ENCODE data around the gene TSHZ1.

TSHZ1 gene

GRCh38 chr18:75283731-75284130 is 73.1 kb downstream of the TSHZ1 start:
- TF ChIP-seq CTCF (IDR thresholded peaks at IDR 0.05; ENCODE audit: low read depth, low read length): no peak
- H3K4me3 ChIP-seq (replicated peaks in 1 of 2; ENCODE audit: low read depth in 2 of 2, low read length in 2 of 2): no peak overlapping the region
- no peak for DNase-seq (ENCODE audit: low read depth in 2 of 2)

GRCh38 chr18:75284566-75284965 is 74.0 kb downstream of the TSHZ1 start:
- TF ChIP-seq CTCF (IDR thresholded peaks at IDR 0.05; ENCODE audit: low read depth, low read length): no peak
- H3K4me3 ChIP-seq (replicated peaks in 1 of 2; ENCODE audit: low read depth in 2 of 2, low read length in 2 of 2): no peak overlapping the region
- no peak for DNase-seq (ENCODE audit: low read depth in 2 of 2)

- no peak for DNase-seq (ENCODE audit: low read depth in 2 of 2)
- no peak overlapping the region for H3K4me3 ChIP-seq (replicated peaks in 1 of 2; ENCODE audit: low read depth in 2 of 2, low read length in 2 of 2)
- no peak for TF ChIP-seq CTCF (IDR thresholded peaks at IDR 0.05; ENCODE audit: low read depth, low read length)
These were observed 75.3 kb downstream of the TSHZ1 start for GRCh38 chr18:75285876-75286275.

- no peak for DNase-seq (ENCODE audit: low read depth in 2 of 2)
- H3K4me3 ChIP-seq (replicated peaks in 1 of 2; ENCODE audit: low read depth in 2 of 2, low read length in 2 of 2): no peak overlapping the region
- TF ChIP-seq CTCF (IDR thresholded peaks at IDR 0.05; ENCODE audit: low read depth, low read length): no peak
These were observed 76.4 kb downstream of the TSHZ1 start for GRCh38 chr18:75287006-75287405.

GRCh38 chr18:75287700-75288099 is 77.1 kb downstream of the TSHZ1 start:
- no peak for TF ChIP-seq CTCF (IDR thresholded peaks at IDR 0.05; ENCODE audit: low read depth, low read length)
- DNase-seq (ENCODE audit: low read depth in 2 of 2): no peak
- no peak overlapping the region for H3K4me3 ChIP-seq (replicated peaks in 1 of 2; ENCODE audit: low read depth in 2 of 2, low read length in 2 of 2)

GRCh38 chr18:75289761-75290160 is 79.2 kb downstream of the TSHZ1 start:
- no peak overlapping the region for H3K4me3 ChIP-seq (replicated peaks in 1 of 2; ENCODE audit: low read depth in 2 of 2, low read length in 2 of 2)
- no peak for DNase-seq (ENCODE audit: low read depth in 2 of 2)
- TF ChIP-seq CTCF (IDR thresholded peaks at IDR 0.05; ENCODE audit: low read depth, low read length): no peak

- H3K4me3 ChIP-seq (replicated peaks in 1 of 2; ENCODE audit: low read depth in 2 of 2, low read length in 2 of 2): no peak overlapping the region
- TF ChIP-seq CTCF (IDR thresholded peaks at IDR 0.05; ENCODE audit: low read depth, low read length): no peak
- DNase-seq (ENCODE audit: low read depth in 2 of 2): no peak
These were observed 80.3 kb downstream of the TSHZ1 start for GRCh38 chr18:75290737-75291358.
